Central memory CD4-positive, alpha-beta T cell (primary cell): ENCODE measurements around the gene BID.

ENCODE experiments used
- DNase-seq: peaks from one replicate; pipeline ENCODE4 v3.0.0; 2022

BID gene

DNA sequence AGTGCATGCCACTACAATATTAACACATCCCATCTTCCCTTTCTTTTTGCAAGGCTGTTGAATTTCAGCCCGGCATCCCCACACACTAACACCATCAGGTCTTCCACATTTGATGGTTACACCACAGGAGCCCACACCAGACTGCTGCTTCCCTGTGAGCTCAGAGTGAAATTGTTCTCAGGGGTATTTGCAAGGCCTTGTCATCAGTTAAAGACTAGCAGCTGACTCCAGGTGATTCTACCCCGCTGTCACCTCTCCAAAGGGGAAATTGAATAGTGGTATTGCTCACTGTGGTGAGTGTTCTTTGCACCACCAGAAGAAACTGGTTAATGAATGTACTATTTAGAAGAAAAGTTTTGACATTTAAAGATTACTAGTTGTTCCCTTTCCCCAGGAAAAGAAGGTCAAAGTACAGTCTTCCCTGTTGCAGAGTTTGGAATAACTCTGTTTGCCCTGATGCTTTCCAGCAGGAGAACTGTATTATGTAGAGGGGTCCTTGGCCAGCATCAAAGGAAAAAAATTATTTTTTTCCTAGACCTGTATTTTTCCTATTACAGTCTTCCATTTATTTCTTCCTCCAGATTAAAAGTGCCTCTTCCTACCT, 41.9 kb downstream of the BID start:
- no peak for DNase-seq

DNA sequence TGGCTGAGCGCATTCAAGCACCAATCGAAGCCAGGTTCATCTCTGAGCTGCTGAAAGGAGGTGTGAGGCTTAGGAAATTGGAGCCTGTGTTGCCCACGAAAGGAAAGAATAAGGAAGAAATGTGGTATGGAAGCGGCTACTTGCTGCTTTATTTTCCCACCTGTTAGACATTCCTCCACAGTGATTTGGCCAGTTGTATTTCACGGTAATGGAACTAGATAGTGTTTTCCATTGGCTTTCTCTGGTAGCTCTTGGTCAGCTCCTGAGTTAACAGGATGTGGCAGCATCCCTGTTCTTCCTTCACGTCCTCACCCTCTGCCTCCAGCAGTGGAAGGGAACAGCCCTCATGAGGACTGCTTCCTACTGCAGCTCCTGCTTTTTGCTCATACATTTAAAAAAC, 44.7 kb downstream of the BID start:
- DNase-seq = no peak

DNA sequence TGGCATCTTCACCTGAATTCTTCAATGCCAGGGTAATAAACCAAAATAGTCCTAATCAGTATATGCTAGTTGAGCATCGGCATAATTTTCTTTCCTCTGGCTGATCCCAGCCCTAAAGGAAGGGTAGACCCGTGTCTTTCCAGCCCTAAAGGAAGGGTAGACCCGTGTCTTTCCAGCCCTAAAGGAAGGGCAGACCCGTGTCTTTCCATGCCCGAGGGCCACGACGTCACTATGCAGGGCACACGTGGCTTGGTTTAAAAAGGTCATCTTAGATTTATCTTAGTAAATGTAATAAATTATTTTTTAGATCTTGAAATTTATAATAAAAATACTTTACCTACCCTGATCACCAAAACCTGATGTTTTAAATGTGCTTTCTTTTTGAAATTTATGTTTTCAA, 45.5 kb downstream of the BID start:
- no peak for DNase-seq

DNA sequence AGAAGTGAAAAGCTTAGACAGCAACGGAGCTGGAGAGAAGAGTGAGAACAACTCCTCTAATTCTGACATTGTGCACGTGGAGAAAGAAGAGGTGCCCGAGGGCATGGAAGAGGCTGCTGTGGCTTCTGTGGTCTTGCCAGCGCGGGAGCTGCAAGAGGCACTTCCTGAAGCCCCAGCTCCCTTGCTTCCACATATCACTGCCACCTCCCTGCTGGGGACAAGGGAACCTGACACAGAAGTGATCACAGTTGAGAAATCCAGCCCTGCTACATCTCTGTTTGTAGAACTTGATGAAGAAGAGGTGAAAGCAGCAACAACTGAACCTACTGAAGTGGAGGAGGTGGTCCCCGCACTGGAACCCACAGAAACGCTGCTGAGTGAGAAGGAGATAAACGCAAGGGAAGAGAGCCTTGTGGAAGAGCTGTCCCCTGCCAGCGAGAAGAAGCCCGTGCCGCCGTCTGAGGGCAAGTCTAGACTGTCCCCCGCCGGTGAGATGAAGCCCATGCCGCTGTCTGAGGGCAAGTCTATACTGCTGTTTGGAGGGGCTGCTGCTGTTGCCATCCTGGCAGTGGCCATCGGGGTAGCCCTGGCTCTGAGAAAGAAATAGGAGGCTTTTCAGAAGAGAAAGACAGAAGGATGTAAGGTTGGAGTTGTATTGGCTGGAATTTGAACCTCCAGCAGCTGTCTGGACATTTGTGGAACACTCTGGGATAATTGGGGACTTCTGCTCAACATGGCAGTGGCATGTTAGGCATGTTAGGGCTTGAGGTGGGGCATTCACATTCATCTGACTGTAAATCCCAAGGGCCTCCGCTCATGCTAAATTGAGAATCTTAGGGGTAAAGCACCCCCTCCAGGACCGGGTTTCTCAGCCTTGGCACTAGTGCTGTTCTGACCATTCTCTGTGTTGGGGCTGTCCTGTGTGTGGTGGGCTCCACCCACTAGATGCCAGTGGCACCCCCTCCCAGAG, 47.1 kb downstream of the BID start:
- DNase-seq = no peak

DNA sequence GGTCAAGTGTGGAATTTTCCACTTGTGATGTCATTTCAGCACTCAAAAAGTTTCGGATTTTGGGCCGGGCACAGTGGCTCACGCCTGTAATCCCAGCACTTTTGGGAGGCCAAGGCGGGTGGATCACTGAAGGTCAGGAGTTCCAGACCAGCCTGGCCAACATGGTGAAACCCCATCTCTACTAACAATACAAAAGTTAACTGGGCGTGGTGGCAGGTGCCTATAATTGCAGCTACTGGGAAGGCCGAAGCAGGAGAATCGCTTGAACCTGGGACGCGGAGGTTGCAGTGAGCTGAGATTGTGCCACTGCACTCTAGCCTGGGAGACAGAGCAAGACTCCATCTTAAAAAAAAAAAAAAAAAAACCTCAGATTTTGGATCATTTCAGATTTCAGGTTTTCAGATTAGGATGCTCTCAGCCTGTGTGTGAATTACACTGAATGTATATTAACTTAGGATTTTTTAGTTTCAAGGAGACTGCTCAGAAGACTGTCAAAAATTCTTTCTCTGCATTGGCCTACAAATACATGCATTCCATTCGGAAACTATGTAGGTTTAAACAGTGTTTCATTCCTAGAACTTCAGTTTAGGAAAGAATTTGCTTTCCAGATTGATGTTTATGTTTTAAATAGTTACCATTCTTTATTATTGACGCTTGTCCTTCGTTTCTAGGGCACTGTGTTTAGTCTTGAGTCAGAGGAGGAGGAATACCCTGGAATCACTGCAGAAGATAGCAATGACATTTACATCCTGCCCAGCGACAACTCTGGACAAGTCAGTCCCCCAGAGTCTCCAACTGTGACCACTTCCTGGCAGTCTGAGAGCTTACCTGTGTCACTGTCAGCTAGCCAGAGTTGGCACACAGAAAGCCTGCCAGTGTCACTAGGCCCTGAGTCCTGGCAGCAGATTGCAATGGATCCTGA, 48.0 kb downstream of the BID start:
- no peak for DNase-seq

DNA sequence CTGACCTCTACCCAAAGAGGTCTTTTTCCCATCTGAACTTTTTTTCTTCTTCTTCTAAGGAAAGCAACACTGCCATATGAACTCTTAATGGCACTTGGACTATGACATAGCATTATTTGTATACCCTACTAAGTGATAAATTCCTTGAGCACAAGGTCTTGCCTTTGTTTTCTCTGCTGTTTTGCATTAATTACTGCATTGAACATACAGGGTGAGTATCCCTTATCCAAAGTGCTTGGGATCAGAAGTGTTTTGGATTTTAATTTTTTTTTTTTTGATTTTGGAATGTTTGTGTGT, 48.8 kb downstream of the BID start:
- DNase-seq = no peak

DNA sequence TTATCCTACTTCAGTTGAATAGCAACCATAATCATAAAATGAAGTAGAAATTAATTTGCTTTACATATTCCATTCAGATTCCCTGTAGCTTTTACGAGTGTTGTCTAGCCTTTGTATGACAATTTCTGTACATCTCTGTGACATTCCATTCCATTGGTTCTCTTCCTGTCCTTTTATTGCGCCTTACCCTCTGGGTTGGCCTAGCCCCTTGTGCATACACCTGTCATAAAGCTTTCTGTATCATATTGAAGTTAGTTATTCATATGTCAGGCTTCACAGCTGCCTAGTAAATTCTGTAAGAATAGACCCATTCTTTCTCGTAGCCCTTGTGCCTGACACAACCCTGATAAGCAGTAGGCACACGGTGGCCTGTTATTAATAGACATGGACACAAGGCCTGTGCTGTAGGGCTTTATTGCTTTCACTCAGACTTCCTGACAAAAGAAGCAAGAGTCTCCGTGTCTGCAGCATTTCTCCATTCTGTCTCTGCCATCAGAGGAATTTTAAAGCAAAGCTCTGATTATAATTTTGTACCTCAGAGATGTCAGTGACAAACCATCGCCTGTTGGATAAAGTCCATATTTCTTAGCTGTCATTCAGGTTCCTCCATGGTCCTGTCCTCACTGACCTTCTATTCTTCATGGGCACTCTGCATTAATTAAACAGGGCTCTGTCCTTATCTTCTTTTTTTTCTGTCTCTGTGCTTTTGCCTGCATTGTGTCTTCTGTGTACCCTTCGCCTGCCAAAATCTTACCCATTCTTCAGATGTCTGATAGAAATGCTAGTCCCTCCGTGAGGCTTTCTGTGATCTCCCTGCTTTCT, 49.4 kb downstream of the BID start:
- DNase-seq = no peak

DNA sequence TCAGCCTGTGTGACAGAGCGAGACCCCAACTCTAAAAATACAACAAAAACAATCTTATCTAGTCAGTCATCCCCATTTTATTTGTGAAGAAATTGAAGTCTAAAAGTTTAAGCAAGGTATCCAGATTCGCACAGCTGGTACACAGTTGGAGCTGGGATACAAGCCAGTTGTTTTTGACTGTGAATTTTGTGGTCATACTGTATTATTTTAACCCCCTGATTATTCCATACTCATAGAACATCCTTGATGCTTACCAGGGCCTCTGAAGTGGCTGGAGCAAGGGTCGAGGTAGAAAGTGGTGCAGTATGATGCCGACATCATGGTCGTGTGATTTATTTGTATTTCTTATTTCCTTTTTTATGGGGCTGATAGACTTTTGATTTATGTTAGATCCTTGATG, 50.0 kb downstream of the BID start:
- no peak for DNase-seq

DNA sequence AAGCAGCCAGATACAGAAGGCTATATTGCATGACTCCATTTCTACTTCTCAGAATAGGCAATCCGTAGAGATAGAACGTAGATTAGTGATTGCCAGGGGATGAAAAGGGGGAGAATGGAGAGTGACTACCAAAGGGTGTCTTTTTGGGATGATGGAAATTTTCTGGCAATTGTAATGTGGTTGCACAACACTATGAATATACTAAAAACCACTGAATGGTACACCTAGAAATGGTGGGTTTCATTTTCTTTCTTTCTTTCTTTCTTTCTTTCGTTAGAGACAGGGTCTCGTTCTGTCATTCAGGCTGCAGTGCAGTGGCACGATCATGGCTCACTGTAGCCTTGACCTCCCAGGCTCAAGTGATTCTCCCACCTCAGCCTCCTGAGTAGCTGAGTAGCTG, 54.4 kb downstream of the BID start:
- no peak for DNase-seq

DNA sequence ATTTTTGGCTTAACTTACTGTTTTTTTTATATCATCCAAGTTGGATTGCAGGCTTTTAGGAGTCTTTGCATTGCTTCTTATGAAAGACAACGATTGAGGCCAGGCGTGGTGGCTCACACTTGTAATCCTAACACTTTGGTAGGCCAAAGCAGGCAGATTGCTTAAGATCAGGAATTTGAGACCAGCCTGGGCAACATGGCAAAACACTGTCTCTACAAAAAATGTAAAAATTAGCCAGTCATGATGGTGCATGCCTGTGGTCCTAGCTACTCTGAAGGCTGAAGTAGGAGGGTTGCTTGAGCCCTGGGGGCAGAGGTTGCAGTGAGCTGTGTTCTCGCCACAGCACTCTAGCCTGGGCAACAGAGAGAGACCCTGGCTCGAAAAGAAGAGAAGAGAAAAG, 56.6 kb downstream of the BID start:
- DNase-seq = no peak

DNA sequence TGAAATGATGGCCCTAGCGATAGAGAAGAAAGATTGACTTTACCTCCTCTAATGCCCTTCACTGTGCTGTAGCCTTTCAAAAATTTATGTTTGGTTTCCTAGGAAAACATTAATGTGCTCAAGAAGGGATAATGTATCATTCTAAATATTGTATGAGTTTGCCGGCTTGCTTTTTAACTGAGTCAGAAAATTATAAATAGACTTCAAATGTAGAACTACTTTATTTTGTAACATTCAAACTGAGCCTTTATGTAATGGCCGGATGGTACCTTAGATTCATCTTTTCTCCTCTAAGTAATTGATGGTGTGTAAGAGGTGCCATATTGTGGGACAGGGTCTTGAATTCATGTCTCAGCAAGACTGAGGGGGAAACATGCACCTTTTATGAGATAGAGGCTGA, 57.7 kb downstream of the BID start:
- no peak for DNase-seq

DNA sequence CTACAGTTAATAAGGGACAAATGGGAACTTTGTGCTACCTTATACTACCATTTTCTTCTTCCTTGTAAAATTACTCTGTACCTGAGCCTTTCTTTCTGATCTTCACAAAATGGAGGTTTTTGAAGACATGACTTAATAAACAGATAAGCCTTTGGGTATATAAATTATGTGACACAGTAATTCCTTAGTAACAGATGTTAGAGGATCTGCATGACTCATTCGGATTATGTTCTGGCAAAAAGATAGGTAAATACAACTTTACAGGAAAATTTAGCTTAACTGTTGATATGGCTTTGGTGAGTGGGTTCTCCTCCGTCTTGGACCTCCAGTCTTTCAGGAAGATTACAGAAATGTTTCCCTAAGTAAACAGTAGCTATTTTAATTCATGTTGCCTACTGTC, 61.8 kb downstream of the BID start:
- no peak for DNase-seq

DNA sequence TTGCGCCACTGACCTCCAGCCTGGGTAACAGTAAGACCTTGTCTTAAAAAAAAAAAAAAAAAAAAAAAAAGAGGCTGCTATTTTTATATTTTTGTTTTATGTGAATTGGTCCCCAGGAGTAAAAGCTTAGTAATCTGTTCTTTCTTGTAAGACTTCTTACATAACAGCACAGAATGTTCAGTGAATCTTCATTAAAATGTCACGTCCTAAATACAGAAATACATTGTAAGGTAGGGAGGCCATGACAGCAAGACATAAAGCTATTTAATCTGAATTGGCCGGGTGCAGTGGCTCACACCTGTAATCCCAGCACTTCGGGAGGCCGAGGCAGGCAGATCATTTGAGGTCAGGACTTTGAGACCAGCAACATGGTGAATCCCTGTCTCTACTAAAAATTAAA, 64.2 kb downstream of the BID start:
- no peak for DNase-seq

DNA sequence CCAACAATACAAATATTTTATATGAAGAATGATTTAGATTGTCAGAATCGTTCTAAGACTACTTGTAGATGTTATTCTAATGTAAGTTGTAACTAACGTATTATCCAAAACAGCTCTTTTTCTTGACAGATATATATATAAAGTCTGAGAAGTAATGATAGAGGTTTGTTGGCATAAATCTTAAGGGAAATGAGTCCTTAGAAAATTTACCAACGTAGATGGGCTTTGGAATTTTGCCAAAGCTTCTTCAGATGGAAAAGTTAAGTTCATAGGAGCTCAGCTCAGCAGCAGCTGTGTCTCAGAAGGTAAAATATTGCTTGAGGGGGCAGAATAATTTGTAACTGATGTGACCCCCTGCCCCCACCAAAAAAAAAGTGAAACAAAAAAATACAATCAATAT, 66.7 kb downstream of the BID start:
- DNase-seq = no peak

DNA sequence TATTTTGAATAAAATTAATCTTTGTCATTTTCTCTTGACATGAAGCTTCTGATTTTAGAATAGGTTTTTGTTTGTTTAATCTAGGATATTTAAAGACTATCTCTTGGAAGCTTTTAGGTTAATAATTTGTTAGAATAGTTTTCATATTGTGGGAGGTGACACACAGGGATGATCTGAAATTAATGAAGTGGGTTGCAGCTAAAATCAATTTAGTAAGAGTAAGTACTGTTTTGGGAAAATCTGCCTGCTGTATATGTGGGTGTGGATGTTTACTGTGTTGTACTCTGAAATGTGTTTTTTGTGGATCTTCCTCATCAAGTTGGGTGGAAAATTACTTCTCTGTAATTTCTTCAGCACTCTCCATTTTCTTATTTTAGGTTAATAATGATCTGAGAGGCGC, 67.3 kb downstream of the BID start:
- no peak for DNase-seq

DNA sequence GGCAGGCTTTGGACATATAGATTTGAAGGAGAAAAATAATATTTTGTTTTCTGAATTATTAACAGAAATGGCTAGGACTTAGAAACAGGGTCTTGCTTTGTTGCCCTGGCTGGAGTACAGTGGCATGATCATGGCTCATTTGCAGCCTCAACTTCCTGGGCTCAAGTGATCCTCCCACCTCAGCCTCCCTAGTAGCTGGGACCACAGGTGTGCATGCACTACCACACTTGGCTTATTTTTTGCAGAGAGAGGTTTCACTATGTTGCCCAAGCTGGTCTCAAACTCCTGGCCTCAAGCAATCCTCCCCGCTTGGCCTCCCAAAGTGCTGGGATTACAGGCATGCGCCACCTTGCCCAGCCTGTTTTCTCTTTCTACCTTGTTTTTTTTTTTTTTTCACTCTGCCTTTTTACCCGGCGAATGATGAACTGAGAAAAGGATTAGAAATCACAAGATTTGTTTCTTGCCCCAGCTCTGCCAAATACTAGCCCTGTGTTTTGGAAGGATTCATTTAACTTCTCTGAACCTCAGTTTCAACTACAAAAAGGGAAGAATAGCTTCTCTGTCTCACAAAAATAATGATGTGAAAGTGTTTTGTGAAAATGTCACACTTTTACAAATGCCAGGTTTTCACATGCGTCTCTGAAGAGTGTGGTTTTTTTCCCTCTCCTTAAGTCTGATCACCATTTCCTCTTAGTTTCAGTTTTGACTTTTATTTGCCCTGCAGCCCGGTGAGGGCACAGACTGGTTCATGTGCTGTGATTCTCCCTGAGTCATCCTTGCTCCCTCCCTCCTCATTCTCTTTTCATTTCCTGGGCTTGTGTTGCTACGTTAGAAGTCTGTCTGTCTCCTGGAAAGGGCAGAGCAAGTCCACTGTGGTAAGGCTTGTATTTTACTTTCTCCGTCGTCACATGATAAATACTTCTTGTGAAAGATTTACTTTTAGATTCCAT, 68.0 kb downstream of the BID start:
- DNase-seq = peak; percentile 17

DNA sequence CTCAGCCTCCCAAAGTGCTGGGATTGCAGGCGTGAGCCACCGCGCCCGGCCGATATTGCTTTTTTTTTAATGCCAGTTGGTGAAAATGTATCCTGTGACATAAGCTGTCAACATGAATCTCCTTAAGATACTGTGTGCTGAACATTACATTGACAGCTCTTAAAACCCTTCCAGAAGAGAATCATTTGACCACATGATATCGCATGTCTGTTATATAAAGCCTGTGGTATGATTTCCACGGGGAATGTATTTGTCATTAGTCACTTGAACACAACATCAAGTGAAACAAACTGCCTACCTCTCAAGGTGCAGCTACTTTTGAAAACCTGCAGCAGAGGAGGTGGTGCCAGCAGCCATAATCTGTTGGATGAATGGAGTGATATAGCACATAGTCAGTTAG, 68.7 kb downstream of the BID start:
- DNase-seq = no peak

DNA sequence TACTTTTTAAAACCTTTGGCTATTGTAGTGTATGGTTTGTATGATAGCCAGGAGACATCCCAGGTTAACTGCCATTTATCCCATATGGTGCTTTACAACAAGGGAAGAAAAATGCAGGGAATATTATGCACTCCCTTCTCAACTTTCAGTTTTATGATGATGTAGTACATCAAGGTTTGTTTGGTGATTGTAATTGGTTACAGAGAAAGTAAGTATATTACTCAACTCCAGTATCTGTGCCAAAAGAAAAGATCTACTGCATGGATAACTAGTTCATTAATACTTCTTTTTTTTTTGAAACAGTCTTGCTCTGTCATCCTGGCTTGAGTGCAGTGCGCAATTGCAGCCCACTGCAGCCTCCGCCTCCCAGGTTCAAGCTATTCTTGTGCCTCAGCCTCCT, 70.5 kb downstream of the BID start:
- no peak for DNase-seq

DNA sequence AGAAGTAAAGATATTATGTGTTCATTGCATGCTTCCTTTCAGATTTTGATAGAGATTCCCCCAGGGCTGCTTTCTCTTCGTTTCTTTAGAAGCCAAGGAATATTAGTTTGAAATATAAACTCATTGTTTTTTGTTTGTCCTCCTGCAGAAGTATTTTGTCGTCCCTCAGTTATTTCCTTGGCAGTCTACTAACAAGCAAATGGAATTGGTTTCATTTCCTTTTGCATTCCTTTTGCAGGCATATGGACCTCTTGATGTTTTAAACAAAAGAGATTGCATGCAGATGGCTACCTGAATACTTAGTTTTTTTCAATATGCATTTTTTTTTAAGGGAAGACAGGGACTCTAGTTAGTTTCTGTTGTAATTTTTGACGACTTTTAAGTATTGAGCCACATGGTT, 73.5 kb downstream of the BID start:
- DNase-seq = no peak

DNA sequence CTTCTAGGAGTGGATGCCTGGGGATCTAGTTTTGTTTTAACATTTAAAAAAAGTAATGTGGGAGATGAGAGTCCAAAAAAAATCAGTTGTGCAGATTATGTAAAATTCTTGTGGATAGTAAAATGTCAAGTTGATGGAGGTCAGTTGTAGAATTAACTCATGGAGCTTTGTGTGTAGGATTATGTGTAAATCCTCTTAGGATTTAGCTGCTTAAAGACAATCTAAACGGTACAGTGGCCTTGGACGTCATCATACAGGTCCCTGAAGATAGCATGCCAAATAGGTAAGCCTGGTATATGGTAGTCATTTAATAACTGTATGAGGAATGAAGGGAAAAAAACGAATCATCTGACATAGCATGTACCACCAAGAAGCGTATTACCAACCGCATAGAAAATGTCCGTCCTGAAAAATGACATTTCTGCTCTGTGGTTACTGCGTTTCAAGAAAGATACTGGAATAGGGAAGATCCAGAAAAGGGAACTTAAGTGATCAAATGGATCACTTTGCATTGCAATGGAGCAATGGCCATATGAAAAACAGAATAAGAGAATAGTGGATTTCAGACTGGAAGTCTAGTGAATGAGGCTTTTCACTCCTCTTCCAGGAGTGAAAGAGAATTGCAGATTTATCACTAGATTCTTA, 74.5 kb downstream of the BID start:
- DNase-seq = no peak

DNA sequence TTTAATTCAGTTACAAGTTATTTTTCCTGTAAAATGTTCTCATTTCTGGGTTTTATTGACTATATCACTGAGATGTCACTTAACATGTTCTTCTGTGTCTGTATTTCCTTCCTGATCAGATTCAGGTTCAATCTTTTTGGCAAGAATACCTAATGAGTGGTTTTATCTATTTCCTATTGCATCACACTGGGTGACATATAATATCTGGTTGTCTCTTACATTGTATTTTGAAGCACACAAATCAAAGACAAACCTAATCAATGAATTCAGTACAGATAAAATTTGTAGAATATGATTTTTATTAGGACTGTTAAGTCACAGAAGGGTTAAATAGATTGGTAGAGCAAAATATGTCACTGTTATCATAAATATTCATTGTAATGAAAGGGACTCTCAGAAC, 75.3 kb downstream of the BID start:
- DNase-seq = no peak
